GM12891 (cell line): Measurements from ENCODE around the gene METTL6.

ENCODE experiments used
- PAX5 ChIP-seq: IDR thresholded peaks from 2 replicates; pipeline ENCODE4 v1.6.1; 2011; ENCODE audit warnings: low read length, moderate library complexity, mild to moderate bottlenecking; ENCODE audit not compliant: insufficient read depth, severe bottlenecking
- POLR2A ChIP-seq: IDR thresholded peaks from 2 replicates; pipeline ENCODE4 v1.6.1; 2011; ENCODE audit warnings: low read depth, low read length, control low read depth
- POLR2AphosphoS5 ChIP-seq: IDR thresholded peaks from 2 replicates; pipeline ENCODE4 v1.6.1; 2011; ENCODE audit warnings: low read depth, low read length, control low read depth
- POU2F2 ChIP-seq: IDR thresholded peaks from 2 replicates; pipeline ENCODE4 v1.6.1; 2011; ENCODE audit warnings: low read depth, mild to moderate bottlenecking, control low read depth, low read length, moderate library complexity

DNA sequence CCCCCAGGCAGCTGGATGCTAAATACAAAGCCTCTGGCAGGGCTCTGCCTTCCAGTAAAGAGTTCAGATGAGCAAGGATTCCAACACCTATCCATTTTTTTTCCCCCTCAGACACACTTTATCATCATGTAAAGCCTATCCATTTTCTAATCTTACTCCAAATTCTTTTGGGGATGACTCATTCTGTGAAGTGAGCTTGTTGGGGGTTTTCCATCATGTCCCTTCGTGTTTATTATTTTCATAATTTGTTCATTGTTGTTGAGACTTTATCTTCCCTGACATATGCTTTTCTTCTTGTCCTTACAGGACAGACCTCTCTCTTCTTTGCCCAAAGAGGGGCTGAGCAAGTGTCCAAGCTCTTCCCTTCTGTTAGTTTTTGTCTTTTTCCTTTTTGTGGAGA lies 60.3 kb downstream of the METTL6 start:
- TF ChIP-seq POLR2A (no peak), POLR2AphosphoS5 (no peak), POU2F2 (no peak), PAX5 (no peak)
